Osteoblast (primary cell): ENCODE results near the gene PDE11A. TPM values are rescaled to one million over a fixed set of nuclear protein-coding genes. Genes with fewer than 3 reads are reported as not detected.

Experiments used
- DNase-seq: peaks from one replicate; pipeline ENCODE4 v3.0.0; 2011; ENCODE audit warnings: low spot score, mixed read lengths; ENCODE audit not compliant: insufficient read length; ENCODE audit errors: missing footprints
- H2AFZ ChIP-seq: 2 replicates; pipeline ENCODE4 v1.6.0; 2011; ENCODE audit warnings: mild to moderate bottlenecking, low read length
- H3K27ac ChIP-seq: 2 replicates; pipeline ENCODE4 v1.5.1; 2011; ENCODE audit warnings: mild to moderate bottlenecking, low read depth, low read length, moderate library complexity
- H3K27me3 ChIP-seq: 2 replicates; pipeline ENCODE4 v1.6.0; 2012; ENCODE audit warnings: mild to moderate bottlenecking, control low read depth, inconsistent platforms, low read length, moderate library complexity; ENCODE audit not compliant: insufficient read depth
- H3K36me3 ChIP-seq: 2 replicates; pipeline ENCODE4 v1.5.1; 2011; ENCODE audit warnings: mild to moderate bottlenecking, low read length, control low read depth, moderate library complexity; ENCODE audit not compliant: insufficient read depth
- H3K4me1 ChIP-seq: 2 replicates; pipeline ENCODE4 v1.5.1; 2011; ENCODE audit warnings: mild to moderate bottlenecking, low read length, control low read depth, moderate library complexity; ENCODE audit not compliant: insufficient read depth
- H3K4me2 ChIP-seq: 2 replicates; pipeline ENCODE4 v1.6.0; 2011; ENCODE audit warnings: mild to moderate bottlenecking, low read length; ENCODE audit not compliant: insufficient read depth
- H3K4me3 ChIP-seq: fragments of 200-600 bp; sonication (generic); 3 replicates; pipeline ENCODE4 v1.5.1; 2012; ENCODE audit warnings: mild to moderate bottlenecking, low read length, inconsistent platforms; ENCODE audit not compliant: insufficient read depth
- H3K79me2 ChIP-seq: 2 replicates; pipeline ENCODE4 v1.6.0; 2012; ENCODE audit warnings: mild to moderate bottlenecking, low read length, control low read depth, inconsistent platforms; ENCODE audit not compliant: insufficient read depth
- H3K9me3 ChIP-seq: 2 replicates; pipeline ENCODE4 v1.5.1; 2011; ENCODE audit warnings: low read depth, low read length, control low read depth
- H4K20me1 ChIP-seq: 2 replicates; pipeline ENCODE4 v1.6.0; 2012; ENCODE audit warnings: mild to moderate bottlenecking, low read length, control low read depth; ENCODE audit not compliant: insufficient read depth
- CTCF ChIP-seq: IDR thresholded peaks from 2 replicates; pipeline ENCODE4 v1.5.1; 2011; ENCODE audit warnings: mild to moderate bottlenecking, low read depth, low read length, moderate library complexity; ENCODE audit errors: extremely low read depth
- total RNA-seq: library from RNA; depleted of rRNA; stranded (reverse); fragments of >200 nt; gene quantifications from 2 replicates; pipeline ENCODE4 v1.2.3, GENCODE V29; 2012

The PDE11A gene
- total RNA-seq, 1 donor: 0.36 TPM

GRCh38 chr2:177717831-177718618 lies 354.6 kb downstream of the PDE11A start:
- no peak overlapping the region for H3K4me3 ChIP-seq
- no peaks in the 10 kb centered on the region for H3K36me3 ChIP-seq
- H3K27me3 ChIP-seq: no peaks in the 10 kb centered on the region
- no peaks in the 10 kb centered on the region for H3K9me3 ChIP-seq
- no peak overlapping the region for H3K4me2 ChIP-seq
- TF ChIP-seq CTCF: peak; percentile 18
- no peaks in the 10 kb centered on the region for H4K20me1 ChIP-seq
- DNase-seq: no peak
- no peak overlapping the region for H3K27ac ChIP-seq
- no peak overlapping the region for H2AFZ ChIP-seq
- no peaks in the 10 kb centered on the region for H3K79me2 ChIP-seq
- H3K4me1 ChIP-seq: no peaks in the 10 kb centered on the region

GRCh38 chr2:177716484-177716883 lies 356.1 kb downstream of the PDE11A start:
- Histone ChIP-seq H3K36me3 (no peaks in the 10 kb centered on the region), H3K9me3 (no peaks in the 10 kb centered on the region), H3K4me2 (no peak overlapping the region), H3K27ac (no peak overlapping the region), H3K4me3 (no peak overlapping the region), H2AFZ (no peak overlapping the region), H3K27me3 (no peaks in the 10 kb centered on the region), H4K20me1 (no peaks in the 10 kb centered on the region), H3K79me2 (no peaks in the 10 kb centered on the region), H3K4me1 (no peaks in the 10 kb centered on the region)
- no peak for DNase-seq
- no peak for TF ChIP-seq CTCF

GRCh38 chr2:177715771-177716170 lies 356.8 kb downstream of the PDE11A start:
- Histone ChIP-seq H4K20me1 (no peaks in the 10 kb centered on the region), H3K27ac (no peak overlapping the region), H3K79me2 (no peaks in the 10 kb centered on the region), H3K4me1 (no peaks in the 10 kb centered on the region), H3K27me3 (no peaks in the 10 kb centered on the region), H3K4me2 (no peak overlapping the region), H3K4me3 (no peak overlapping the region), H3K9me3 (no peaks in the 10 kb centered on the region), H3K36me3 (no peaks in the 10 kb centered on the region), H2AFZ (no peak overlapping the region)
- no peak for TF ChIP-seq CTCF
- DNase-seq: no peak

GRCh38 chr2:177714704-177715103 lies 357.9 kb downstream of the PDE11A start:
- no peak overlapping the region for H3K4me2 ChIP-seq
- no peaks in the 10 kb centered on the region for H3K4me1 ChIP-seq
- DNase-seq: no peak
- H3K27ac ChIP-seq: no peak overlapping the region
- no peak for TF ChIP-seq CTCF
- H3K27me3 ChIP-seq: no peaks in the 10 kb centered on the region
- no peaks in the 10 kb centered on the region for H3K79me2 ChIP-seq
- no peak overlapping the region for H2AFZ ChIP-seq
- no peaks in the 10 kb centered on the region for H4K20me1 ChIP-seq
- no peak overlapping the region for H3K4me3 ChIP-seq
- H3K36me3 ChIP-seq: no peaks in the 10 kb centered on the region
- H3K9me3 ChIP-seq: no peaks in the 10 kb centered on the region
